ENCODE data around the gene ACER3. TPM values are rescaled to one million over a fixed set of nuclear protein-coding genes. Genes with fewer than 3 reads are reported as not detected.

ACER3 gene
- polyA plus RNA-seq, 3 donors, result 22.9 to 45.4 (median 23.6) TPM

DNA sequence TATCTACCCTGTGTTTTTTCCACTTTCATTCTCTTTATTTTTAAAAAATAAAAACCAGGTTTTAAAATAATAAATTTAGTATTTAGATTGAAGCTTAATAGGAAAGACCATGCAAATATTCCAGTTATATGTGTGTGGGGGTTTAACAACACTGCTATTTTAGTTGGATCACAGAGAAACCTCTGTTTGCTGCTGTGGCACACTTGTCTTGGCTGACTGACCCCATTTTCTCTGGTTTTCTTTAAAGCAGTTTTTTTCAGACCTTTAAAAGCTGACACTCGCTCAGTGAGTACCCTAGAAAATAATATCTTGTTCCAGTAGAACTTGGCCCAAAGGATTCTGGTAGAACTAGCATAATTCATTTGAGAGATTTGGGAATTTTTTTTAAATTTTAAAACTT is 31.6 kb downstream of the ACER3 start:
- H3K4me2 ChIP-seq (replicated peaks; ENCODE audit: extremely low read depth, low read length, poor library complexity, severe bottlenecking), result no peak overlapping the region
- H3K9ac ChIP-seq (ENCODE audit: insufficient read depth, low read length, poor library complexity, severe bottlenecking), result no peak overlapping the region
- no CpG with 5 or more reads among the region's 1 CpG for WGBS (ENCODE audit: insufficient coverage)
- Mint-ChIP-seq H3K9me3 (no peaks in the 10 kb centered on the region), H3K27me3 (ENCODE audit: low read depth in 3 of 3) (no peaks in the 10 kb centered on the region), H3K4me1 (peaks cover 10% of the 10 kb centered on the region), H3K4me3 (no peak overlapping the region), H3K36me3 (peaks cover 6 to 7% of the 10 kb centered on the region in 2 donors), H3K27ac (no peak overlapping the region)
- no peak overlapping the region for H3K27ac ChIP-seq (ENCODE audit: low read depth in 1 of 2, low read length in 2 of 2)
- no peak for TF ChIP-seq CTCF (IDR thresholded peaks at IDR 0.05)
- H3K36me3 ChIP-seq (replicated peaks in 1 of 2; ENCODE audit: control insufficient read depth in 1 of 2, insufficient read depth in 2 of 2, low read length in 2 of 2), result peaks cover 3 to 22% of the 10 kb centered on the region in 2 donors
- intact Hi-C loops (cut with micrococcal nuclease), result loop anchor here in 1 of 2 donors (10.0 kb wide), 1 partner anchor 158 kb away; no protein-coding TSS in a partner anchor
- no peak for DNase-seq
- peaks cover 99% of the 10 kb centered on the region for H4K20me1 ChIP-seq (ENCODE audit: insufficient read depth, low read length)
- no peaks in the 10 kb centered on the region for H3K4me1 ChIP-seq (ENCODE audit: control insufficient read depth in 1 of 2, insufficient read depth in 2 of 2, low read length in 2 of 2)
- H3K9me3 ChIP-seq (replicated peaks in 1 of 2; ENCODE audit: control insufficient read depth in 1 of 2, insufficient read depth in 1 of 2, low read length in 2 of 2), result no peaks in the 10 kb centered on the region
- no peaks in the 10 kb centered on the region for H3K27me3 ChIP-seq (ENCODE audit: control insufficient read depth in 2 of 2, insufficient read depth in 2 of 2, low read length in 2 of 2)
- no peak overlapping the region for H3K4me3 ChIP-seq (replicated peaks in 1 of 3; ENCODE audit: low read depth in 2 of 3, low read length in 3 of 3)
- no peak overlapping the region for H2AFZ ChIP-seq (ENCODE audit: insufficient read depth, low read depth, low read length, poor library complexity, severe bottlenecking)
- H3K79me2 ChIP-seq (ENCODE audit: insufficient read depth, low read length), result peaks cover 86% of the 10 kb centered on the region

DNA sequence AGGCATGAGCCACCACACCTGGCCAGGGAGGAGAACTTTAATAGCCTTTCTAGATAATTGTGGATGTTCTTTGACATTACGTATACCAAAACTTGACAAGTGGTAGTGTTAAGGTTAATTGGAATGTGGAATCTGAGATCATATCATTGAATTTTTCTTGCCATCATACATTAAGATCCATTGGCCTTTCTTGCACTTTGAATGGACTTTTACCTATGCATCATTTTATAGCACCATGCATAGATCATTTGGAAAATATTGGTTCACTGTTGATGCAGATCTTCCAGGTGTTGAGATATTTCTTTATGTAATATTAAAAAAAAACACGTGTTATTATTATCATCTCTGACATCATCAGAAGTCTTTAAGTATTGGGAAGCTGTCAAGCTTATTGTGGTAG is 36.5 kb downstream of the ACER3 start:
- Mint-ChIP-seq H3K4me3 (no peak overlapping the region), H3K27me3 (ENCODE audit: low read depth in 3 of 3) (no peaks in the 10 kb centered on the region), H3K36me3 (peaks cover 5 to 22% of the 10 kb centered on the region in 2 donors), H3K9me3 (no peaks in the 10 kb centered on the region), H3K27ac (no peak overlapping the region), H3K4me1 (peaks cover 20% of the 10 kb centered on the region)
- H3K79me2 ChIP-seq (ENCODE audit: insufficient read depth, low read length), result peaks cover 82% of the 10 kb centered on the region
- no peaks in the 10 kb centered on the region for H3K4me1 ChIP-seq (ENCODE audit: control insufficient read depth in 1 of 2, insufficient read depth in 2 of 2, low read length in 2 of 2)
- intact Hi-C loops (cut with micrococcal nuclease), result loop anchor here in 1 of 2 donors (10.0 kb wide), 1 partner anchor 162 kb away; no protein-coding TSS in a partner anchor
- no peaks in the 10 kb centered on the region for H3K9me3 ChIP-seq (replicated peaks in 1 of 2; ENCODE audit: control insufficient read depth in 1 of 2, insufficient read depth in 1 of 2, low read length in 2 of 2)
- no peaks in the 10 kb centered on the region for H3K27me3 ChIP-seq (ENCODE audit: control insufficient read depth in 2 of 2, insufficient read depth in 2 of 2, low read length in 2 of 2)
- no CpG with 5 or more reads among the region's 2 CpGs for WGBS (ENCODE audit: insufficient coverage)
- peaks cover 100% of the 10 kb centered on the region for H4K20me1 ChIP-seq (ENCODE audit: insufficient read depth, low read length)
- TF ChIP-seq CTCF (IDR thresholded peaks at IDR 0.05), result no peak
- no peak overlapping the region for H2AFZ ChIP-seq (ENCODE audit: insufficient read depth, low read depth, low read length, poor library complexity, severe bottlenecking)
- no peak overlapping the region for H3K4me2 ChIP-seq (replicated peaks; ENCODE audit: extremely low read depth, low read length, poor library complexity, severe bottlenecking)
- no peak overlapping the region for H3K27ac ChIP-seq (ENCODE audit: low read depth in 1 of 2, low read length in 2 of 2)
- DNase-seq, result no peak
- H3K9ac ChIP-seq (ENCODE audit: insufficient read depth, low read length, poor library complexity, severe bottlenecking), result no peak overlapping the region
- peaks cover 0 to 26% of the 10 kb centered on the region in 2 donors for H3K36me3 ChIP-seq (replicated peaks in 1 of 2; ENCODE audit: control insufficient read depth in 1 of 2, insufficient read depth in 2 of 2, low read length in 2 of 2)
- no peak overlapping the region for H3K4me3 ChIP-seq (replicated peaks in 1 of 3; ENCODE audit: low read depth in 2 of 3, low read length in 3 of 3)

All from CD14-positive monocyte (primary cell).